ENCODE measurements around the gene CTDSPL. TPM values are rescaled to one million over a fixed set of nuclear protein-coding genes. Genes with fewer than 3 reads are reported as not detected.

The CTDSPL gene
- total and polyA plus RNA-seq, 7 donors = 2.7 to 24.6 (median 6.8) TPM

GRCh38 chr3:38002291-38002876 is 140.7 kb downstream of the CTDSPL start:
- peaks cover 10% of the 10 kb centered on the region for H3K4me1 ChIP-seq
- WGBS, 3 donors = 91 to 95% (median 93%) methylated on average over 6 of the region's 6 CpGs
- H3K36me3 ChIP-seq (ENCODE audit: insufficient read depth in 1 of 2, low read depth in 1 of 2) = no peaks in the 10 kb centered on the region
- H3K4me3 ChIP-seq = no peak overlapping the region
- H3K27ac ChIP-seq = no peak overlapping the region
- H3K9me3 ChIP-seq = no peaks in the 10 kb centered on the region
- intact Hi-C loops (cut with DNase I) = loop anchor here (2.0 to 10.0 kb wide), 2 partner anchors 148 kb away; no protein-coding TSS in a partner anchor
- DNase-seq (no peak), ATAC-seq (no peak)
- TF ChIP-seq, protein P1, sequence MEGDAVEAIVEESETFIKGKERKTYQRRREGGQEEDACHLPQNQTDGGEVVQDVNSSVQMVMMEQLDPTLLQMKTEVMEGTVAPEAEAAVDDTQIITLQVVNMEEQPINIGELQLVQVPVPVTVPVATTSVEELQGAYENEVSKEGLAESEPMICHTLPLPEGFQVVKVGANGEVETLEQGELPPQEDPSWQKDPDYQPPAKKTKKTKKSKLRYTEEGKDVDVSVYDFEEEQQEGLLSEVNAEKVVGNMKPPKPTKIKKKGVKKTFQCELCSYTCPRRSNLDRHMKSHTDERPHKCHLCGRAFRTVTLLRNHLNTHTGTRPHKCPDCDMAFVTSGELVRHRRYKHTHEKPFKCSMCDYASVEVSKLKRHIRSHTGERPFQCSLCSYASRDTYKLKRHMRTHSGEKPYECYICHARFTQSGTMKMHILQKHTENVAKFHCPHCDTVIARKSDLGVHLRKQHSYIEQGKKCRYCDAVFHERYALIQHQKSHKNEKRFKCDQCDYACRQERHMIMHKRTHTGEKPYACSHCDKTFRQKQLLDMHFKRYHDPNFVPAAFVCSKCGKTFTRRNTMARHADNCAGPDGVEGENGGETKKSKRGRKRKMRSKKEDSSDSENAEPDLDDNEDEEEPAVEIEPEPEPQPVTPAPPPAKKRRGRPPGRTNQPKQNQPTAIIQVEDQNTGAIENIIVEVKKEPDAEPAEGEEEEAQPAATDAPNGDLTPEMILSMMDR (IDR thresholded peaks at IDR 0.05) = no peak
- no peaks in the 10 kb centered on the region for H3K27me3 ChIP-seq (ENCODE audit: insufficient read depth in 3 of 3, low read length in 2 of 3)

GRCh38 chr3:38002940-38003339 is 141.3 kb downstream of the CTDSPL start:
- Histone ChIP-seq H3K9me3 (no peaks in the 10 kb centered on the region), H3K4me3 (no peak overlapping the region), H3K27ac (no peak overlapping the region), H3K4me1 (peaks cover 10% of the 10 kb centered on the region), H3K27me3 (ENCODE audit: insufficient read depth in 3 of 3, low read length in 2 of 3) (no peaks in the 10 kb centered on the region), H3K36me3 (ENCODE audit: insufficient read depth in 1 of 2, low read depth in 1 of 2) (no peaks in the 10 kb centered on the region)
- TF ChIP-seq, protein P1 (IDR thresholded peaks at IDR 0.05) = no peak
- ATAC-seq = no peak
- DNase-seq = no peak
- 78 to 85% (median 78%) methylated on average over 9 of the region's 9 CpGs for WGBS, 3 donors
- intact Hi-C loops (cut with DNase I) = loop anchor here (2.0 to 10.0 kb wide), 2 partner anchors 148 kb away; no protein-coding TSS in a partner anchor

DNA sequence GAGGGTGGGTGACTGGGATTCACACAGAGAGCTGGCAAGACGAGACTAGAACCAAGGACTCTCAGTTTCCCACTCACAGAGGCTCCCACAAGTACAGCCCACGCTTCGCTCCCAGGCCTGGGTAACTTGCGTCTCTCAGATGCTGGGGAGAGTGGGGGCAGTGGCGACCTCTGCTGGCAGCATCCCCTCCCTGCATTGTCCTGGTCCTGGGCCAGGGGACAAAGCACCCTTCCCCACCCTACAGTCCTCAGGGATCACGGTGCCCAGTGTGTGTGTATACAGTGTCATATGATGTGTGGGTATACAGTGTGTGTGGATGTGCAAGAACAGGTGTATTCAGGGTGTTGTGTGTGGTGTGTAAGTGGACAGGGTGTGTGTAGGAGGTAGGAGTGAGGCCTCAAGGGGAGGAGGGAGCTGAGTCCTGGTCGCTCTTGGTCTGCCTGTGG is 141.7 kb downstream of the CTDSPL start:
- ATAC-seq (peak; percentile 51 to 71 (median 55)), DNase-seq (peak; percentile 63 to 81)
- H3K4me1 ChIP-seq = peaks cover 10% of the 10 kb centered on the region
- no peaks in the 10 kb centered on the region for H3K9me3 ChIP-seq
- no peaks in the 10 kb centered on the region for H3K27me3 ChIP-seq (ENCODE audit: insufficient read depth in 3 of 3, low read length in 2 of 3)
- H3K36me3 ChIP-seq (ENCODE audit: insufficient read depth in 1 of 2, low read depth in 1 of 2) = no peaks in the 10 kb centered on the region
- H3K4me3 ChIP-seq = no peak overlapping the region
- TF ChIP-seq, protein P1 (IDR thresholded peaks at IDR 0.05) = peak; percentile 70
- 21 to 66% (median 23%) methylated on average over 7 of the region's 7 CpGs for WGBS, 3 donors
- intact Hi-C loops (cut with DNase I) = loop anchor here (2.0 to 10.0 kb wide), 2 partner anchors 149 kb away; no protein-coding TSS in a partner anchor
- no peak overlapping the region for H3K27ac ChIP-seq

GRCh38 chr3:38003817-38004414 is 142.2 kb downstream of the CTDSPL start:
- H3K36me3 ChIP-seq (ENCODE audit: insufficient read depth in 1 of 2, low read depth in 1 of 2) = no peaks in the 10 kb centered on the region
- TF ChIP-seq, protein P1 (IDR thresholded peaks at IDR 0.05) = no peak
- no peaks in the 10 kb centered on the region for H3K9me3 ChIP-seq
- intact Hi-C loops (cut with DNase I) = loop anchor here (2.0 to 10.0 kb wide), 2 partner anchors 149 kb away; no protein-coding TSS in a partner anchor
- 55 to 75% (median 59%) methylated on average over 11 of the region's 11 CpGs for WGBS, 3 donors
- H3K4me3 ChIP-seq = no peak overlapping the region
- ATAC-seq = no peak
- no peak overlapping the region for H3K27ac ChIP-seq
- DNase-seq = peak in 1 of 2 donors; percentile 49
- peaks cover 10% of the 10 kb centered on the region for H3K4me1 ChIP-seq
- no peaks in the 10 kb centered on the region for H3K27me3 ChIP-seq (ENCODE audit: insufficient read depth in 3 of 3, low read length in 2 of 3)

All from psoas muscle (tissue), 8 donors.